Hematopoietic multipotent progenitor cell (in vitro differentiated cells): ENCODE measurements around the gene SLC3A2. TPM values are rescaled to one million over a fixed set of nuclear protein-coding genes. Genes with fewer than 3 reads are reported as not detected.

Experiments used
- DNase-seq, 3 donors: peaks; one replicate each; pipeline ENCODE4 v3.0.0-alpha.2; 2011 to 2015; ENCODE audit warnings: low read depth in 2 of 3, low spot score in 2 of 3
- total RNA-seq: library from RNA; depleted of rRNA; stranded (reverse); fragments of >200 nt; gene quantifications from one replicate; pipeline ENCODE4 v1.2.3, GENCODE V29; 2012

The SLC3A2 gene
- total RNA-seq, 1 donor = 116 TPM

DNA sequence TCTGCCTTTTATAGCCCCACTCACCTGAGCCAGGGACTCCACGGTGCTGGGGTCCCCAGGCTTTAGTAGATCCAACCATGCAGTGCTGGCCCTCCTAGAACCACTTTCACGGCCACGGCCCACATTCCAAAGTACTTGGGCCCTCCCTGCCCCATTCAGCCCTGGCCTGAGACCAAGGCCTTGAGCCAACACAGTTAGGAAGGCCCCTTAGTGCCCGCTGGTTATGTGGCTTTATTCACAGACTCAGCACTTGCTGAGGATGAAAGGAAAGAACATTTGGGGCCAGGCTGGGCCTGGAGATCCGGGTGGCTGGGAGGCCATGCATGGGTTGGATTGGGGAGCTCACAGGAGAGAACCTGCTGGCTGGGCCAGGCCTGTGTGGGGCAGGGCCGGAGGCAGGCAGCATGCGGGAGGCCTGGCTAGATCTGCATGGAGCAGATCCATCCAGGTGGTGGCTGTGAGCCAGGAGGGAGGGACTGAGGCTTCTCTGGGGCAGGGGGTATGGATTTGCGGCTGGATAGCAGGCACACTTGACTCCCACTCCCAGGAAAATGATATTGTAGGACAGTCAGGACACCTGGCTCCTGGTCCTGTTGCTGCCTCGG is 27.9 kb downstream of the SLC3A2 start:
- no peak for DNase-seq

DNA sequence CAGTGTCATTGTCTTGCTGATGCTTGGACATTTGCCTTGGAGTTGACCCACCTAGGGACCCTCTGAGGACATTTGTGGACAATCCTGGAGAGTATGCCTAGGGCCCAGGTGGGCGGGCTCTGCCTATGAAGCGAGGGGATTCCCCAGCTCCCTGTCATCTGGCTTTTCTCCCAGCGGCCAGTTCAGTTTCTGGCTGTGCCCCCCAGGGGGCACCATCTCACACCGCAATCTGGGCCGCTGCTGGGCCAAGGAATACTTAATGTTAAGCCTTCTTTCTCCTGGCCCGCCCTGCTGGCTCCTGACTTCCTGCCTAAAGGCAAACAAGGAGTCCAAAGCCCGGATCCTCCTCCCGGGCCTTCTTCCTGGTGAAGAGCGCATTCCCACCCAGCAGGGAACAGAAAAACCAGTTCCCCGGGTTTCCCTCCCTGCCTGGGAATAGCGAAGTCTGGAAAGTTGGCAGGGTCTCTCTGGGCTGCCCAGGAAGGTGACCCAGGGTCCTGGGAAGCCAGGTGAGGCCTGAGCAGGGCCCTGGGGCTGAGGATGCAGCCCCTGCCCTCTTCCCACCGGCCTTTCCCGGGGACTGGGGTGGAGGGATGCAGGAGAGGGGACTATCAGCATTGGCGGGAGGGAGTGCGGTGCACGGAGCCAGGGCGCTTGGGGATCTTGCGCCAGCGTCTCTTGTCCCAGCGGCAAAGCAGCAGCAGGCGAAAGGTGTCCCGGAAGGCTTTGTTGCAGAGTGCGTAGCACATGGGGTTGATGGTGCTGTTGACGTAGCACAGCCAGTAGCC is 28.6 kb downstream of the SLC3A2 start:
- peak in 2 of 3 donors; percentile 59 to 64 for DNase-seq

DNA sequence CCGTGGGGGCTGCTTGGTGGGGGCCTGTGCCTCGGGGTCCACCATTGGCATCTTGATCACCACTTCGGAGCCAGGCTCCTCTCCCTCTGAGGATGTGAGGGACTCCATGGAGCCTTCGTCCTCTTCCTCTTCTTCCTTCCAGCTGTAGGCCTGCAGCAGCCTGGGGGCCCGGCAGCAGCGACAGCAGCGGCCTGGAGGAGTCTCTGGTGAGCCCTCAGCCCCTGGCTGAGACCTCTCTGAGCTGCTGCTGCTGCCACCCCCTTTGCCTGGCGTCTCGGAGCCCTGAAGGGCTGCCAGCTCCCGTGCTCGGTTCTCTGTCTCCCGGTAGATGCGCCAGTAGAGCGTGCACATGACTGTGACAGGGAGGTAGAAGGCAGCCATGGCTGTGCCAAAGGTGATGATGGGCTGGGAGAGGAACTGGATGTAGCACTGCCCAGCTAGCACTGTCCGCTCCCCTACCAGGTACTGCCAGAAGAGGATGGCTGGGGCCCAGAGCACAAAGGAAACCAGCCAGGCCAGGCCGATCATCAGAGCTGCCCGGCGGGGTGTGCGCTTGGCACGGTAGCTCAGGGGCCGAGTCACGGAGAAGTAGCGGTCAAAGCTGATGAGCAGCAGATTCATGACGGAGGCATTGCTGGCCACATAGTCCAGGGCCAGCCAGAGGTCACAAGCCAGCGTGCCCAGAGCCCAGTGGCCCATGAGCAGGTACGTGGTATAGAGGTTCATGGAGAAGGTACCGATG is 29.6 kb downstream of the SLC3A2 start:
- no peak for DNase-seq

- peak in 1 of 3 donors; percentile 48 for DNase-seq
Observed at GRCh38 chr11:62911137-62912130, 30.7 kb downstream of the SLC3A2 start.

GRCh38 chr11:62912268-62912667 is 31.6 kb downstream of the SLC3A2 start:
- no peak for DNase-seq

DNA sequence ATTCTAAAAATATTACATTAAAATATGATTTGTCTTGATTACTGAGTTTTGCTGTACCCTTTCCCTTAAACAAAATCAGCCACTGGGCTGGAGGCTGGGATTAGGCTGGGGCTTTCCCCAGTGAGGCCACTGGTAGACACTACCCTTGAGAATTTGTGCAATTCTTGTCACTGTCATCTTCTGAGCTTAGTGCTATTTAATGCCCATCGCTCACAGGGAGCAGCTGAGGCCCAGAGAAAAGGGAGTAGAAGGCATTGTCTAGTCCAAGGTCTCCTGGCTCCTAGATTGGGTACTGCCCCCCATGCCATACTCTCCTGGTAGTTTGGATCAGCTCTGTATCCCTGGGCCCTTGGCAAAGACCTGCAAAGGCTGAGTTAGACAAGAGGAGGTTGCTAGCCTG is 33.7 kb downstream of the SLC3A2 start:
- DNase-seq = no peak

- DNase-seq = no peak
Observed at GRCh38 chr11:62917906-62918502, 37.3 kb downstream of the SLC3A2 start.

- no peak for DNase-seq
Observed at GRCh38 chr11:62918531-62918930, 37.8 kb downstream of the SLC3A2 start.

DNA sequence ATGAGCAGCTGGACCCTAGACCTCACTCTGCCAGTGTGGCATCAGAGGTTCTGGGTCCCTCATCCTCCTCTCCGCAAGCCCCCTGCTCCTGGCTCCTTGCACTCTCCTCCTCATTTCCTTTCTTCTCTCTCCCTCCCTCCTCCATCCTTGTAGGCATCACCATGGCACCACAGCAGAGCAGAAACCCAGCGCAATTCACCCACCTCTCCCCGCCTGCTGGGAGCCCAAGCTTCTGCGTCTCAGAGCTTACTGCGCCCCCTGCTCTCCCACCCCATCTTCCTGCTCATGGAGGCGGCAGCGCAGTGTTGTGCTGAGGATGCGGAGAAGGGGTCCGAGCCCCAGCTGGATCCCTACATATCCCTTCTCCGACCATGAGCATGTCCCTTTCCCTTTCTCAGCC is 38.8 kb downstream of the SLC3A2 start:
- DNase-seq = no peak

DNA sequence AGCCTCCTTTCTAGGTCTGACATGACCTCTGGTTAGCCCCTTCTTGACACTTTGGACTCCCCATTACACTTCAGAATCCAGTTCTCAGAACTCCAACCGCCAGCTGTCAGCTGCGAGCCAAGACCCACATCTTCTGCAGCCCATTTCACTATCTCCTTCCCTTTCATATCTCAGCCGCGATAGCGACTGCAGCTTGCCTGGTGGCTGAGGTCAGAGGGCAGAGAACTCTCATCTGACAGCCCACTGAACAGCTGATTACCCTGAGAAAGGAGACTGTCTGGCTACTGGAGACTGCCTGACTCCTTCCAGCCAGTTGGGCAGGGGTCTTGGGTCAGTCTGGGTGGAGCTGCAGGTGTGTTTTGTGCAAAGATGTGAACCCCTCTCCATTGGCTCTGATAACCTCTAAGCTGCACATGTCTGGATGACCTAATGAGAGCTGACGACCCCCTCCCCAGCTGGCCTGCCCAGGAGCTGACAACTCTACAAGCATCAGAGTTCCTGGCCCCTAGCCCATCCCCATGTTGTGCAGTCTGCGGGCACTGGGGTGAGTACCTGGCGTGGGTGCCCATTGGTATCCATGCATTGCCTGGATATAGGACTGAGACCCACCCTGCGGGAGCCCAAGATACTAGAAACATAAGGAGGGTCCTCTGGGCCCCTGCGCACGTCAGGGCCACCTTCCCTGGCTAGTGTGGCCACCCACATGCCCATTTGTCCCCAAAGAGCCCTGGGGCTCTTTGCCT is 39.4 kb downstream of the SLC3A2 start:
- no peak for DNase-seq

GRCh38 chr11:62921201-62921572 is 40.5 kb downstream of the SLC3A2 start, which contains the start of gene CHRM1:
Gene CHRM1 (minus strand): TSS chr11:62921363. CDS start chr11:62911100, 10,263 bp downstream.
- no peak for DNase-seq

DNA sequence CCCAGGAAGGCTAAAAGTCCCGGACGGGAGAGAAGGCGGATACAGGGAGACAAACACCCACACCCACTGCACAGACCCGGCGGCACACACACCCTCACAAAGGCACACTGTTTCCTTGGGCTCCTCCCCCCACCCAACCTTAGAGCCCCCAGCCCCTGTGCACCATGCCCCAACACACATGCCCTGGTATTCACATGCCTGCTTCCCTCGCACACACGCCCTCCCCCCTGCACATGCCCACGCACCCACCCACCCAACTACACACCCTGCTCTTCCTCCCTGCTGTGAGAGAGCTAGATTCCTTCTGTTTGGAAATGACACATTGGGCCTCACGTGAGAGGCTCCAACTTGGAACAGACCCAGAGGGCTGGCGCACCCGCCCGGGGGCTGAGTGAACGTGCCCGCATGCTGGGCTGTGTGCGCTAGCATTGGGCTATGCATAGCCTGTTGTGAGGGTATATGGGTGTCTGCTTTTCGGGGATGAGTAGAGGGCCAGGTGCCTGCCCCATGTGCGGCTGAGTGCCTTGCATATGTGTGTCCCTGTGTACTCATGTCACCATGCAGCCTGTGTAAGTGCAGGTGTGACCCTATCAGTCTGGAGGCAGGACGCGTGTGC is 41.0 kb downstream of the SLC3A2 start:
- DNase-seq = no peak

GRCh38 chr11:62922189-62922589 is 41.5 kb downstream of the SLC3A2 start:
- DNase-seq = no peak

DNA sequence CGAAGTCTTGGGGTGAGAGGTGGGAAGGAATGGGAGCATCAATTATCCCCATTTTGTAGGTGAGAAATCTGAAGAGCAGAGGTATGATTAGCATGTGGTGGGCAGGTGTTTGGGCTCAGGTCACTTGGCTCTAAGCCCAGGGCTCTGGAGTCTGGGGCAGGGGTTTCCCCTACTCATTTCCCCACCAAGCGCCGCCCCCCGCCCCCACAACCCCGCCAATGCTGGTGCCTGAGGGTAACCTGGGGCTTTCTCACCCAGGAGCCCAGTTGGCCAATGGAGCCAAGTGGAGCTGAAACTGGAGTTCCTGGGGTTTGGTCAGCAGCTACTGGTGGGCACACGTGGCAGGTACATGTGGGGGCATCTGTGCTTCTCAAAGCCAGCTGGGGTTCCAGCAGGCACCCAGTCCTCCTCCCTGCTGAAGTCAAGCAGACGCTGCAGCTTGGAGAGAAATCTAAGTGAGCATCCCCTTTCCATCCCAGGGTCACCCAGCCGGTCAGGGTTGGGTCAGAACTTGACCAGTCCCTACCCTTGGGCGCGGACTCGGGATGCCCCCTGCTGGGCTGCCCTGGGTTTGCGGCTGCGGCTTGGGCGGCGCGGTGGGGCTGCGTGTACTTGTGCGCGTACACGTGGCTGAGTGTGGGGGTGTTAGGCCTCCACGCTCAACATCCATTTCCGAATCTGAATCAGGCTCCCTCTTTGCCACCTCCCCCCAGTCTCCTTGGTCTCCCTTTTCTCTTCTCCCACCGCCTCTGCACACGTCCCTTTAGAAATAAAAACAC is 42.1 kb downstream of the SLC3A2 start:
- DNase-seq = no peak

DNA sequence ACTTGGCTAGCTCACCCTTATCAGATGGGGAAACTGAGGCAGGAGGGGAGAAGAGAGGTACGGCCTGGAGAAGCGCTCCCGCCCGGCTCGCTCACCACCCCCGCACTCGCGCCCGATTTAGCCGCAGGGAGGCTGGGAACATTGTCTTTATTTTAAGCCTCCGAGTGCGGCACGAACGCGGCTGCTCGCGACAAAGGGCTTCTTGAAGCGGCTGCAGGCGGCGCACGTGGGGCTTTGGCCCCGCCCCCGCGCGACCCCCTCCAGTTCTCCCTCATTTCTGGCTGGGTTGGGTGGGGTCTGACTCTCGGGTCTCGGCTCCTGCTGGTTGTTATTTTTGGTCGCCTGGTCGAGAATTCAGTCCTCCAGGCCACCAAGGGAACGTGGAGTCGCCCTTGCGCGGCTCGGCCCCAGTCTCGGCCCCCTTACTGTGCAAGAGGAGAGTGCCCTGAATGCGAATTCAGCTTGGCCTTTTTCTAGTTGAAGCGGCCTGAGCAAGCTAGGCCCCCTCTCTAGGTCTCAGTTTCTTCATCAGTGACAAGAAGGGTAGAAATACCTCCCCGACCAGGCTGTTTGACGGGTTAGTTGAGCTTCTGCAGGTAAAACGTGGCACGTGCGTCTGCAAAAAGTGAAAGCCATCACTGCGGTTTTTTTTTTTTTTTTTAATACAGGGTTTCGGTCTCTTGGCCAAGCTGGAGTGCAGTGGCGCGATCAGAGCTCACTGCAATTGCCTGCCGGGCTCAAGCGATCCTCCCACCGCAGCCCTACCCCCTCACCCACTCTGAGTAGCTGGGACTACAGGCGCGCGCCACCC is 43.1 kb downstream of the SLC3A2 start:
- DNase-seq = peak in 2 of 3 donors; percentile 45 to 53

GRCh38 chr11:62925308-62925707 is 44.6 kb downstream of the SLC3A2 start:
- DNase-seq = no peak
